Epithelial cell of esophagus (primary cell): ENCODE results near the gene HSPA5.
"Not testable (repeated sequence)": the region's sequence is repeated elsewhere in the genome, so short reads cannot be mapped to it uniquely, and the experiment has no call there.

Experiments
- DNase-seq: peaks from one replicate; pipeline ENCODE4 v3.0.0; 2010; ENCODE audit warnings: low read depth
- H3K4me3 ChIP-seq: 2 replicates; pipeline ENCODE4 v1.5.1; 2011; ENCODE audit warnings: mild to moderate bottlenecking, low read length, control low read depth
- CTCF ChIP-seq: IDR thresholded peaks from 2 replicates; pipeline ENCODE4 v1.5.1; 2011; ENCODE audit warnings: low read depth, mild to moderate bottlenecking, low read length, control low read depth, inconsistent platforms; ENCODE audit not compliant: insufficient read depth; ENCODE audit errors: missing control alignments

The HSPA5 gene

GRCh38 chr9:125241000-125241862 lies at the start of gene HSPA5:
HSPA5 (minus strand) TSS chr9:125241343; CDS start chr9:125241126, 217 bp downstream.
- peak; percentile 24 for TF ChIP-seq CTCF
- peak within 1 kb of the TSS; percentile 95 for H3K4me3 ChIP-seq
- peak; percentile 100 for DNase-seq

DNA sequence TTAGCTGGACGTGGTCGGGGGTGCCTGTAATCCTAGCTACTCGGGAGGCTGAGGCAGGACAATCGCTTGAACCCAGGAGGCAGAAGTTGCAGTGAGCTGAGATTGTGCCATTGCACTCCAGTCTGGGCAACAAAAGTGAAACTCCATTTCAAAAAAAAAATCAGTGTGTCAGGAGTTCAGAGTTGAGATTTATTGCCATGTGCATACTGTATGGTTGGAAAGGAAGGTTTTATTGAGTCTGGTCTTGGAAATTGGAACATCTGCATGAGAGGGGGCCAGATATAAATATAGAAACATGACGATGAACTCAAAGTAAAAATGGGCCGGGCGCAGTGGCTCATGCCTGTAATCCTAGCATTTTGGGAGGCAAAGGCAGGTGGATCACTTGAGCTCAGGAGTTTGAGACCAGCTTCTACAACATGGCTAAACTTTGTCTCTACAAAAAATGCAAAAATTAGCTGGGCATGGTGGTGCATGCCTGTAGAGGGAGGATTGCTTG lies 45.8 kb upstream of the HSPA5 start:
- not testable (repeated sequence) for H3K4me3 ChIP-seq, DNase-seq

GRCh38 chr9:125284855-125285254 lies 43.7 kb upstream of the HSPA5 start:
- no peak for DNase-seq
- no peak overlapping the region for H3K4me3 ChIP-seq
- no peak for TF ChIP-seq CTCF

- TF ChIP-seq CTCF: no peak
- DNase-seq: no peak
- H3K4me3 ChIP-seq: no peak overlapping the region
Observed at GRCh38 chr9:125280945-125281344, 39.8 kb upstream of the HSPA5 start.

GRCh38 chr9:125277411-125277810 lies 36.3 kb upstream of the HSPA5 start:
- no peak for TF ChIP-seq CTCF
- H3K4me3 ChIP-seq: no peak overlapping the region
- DNase-seq: no peak

DNA sequence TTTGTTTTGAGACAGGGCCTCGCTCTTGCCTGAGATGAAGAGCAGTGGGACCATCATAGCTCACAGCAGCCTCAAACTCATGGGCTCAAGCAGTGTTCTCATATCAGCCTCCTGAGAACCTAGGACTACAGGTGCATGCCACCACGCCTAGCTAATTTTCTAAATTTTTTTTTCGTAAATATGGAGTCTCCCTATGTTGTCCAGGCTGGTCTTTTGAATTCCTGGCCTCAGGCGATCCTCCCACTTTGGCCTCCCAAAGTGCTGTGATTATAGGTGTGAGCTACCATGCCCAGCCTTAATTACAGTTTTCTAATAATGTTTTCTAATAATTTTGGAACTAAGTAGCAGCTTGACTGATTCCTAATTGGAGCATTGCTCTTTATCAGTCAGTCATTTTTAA lies 35.6 kb upstream of the HSPA5 start:
- no peak overlapping the region for H3K4me3 ChIP-seq
- no peak for TF ChIP-seq CTCF
- no peak for DNase-seq

DNA sequence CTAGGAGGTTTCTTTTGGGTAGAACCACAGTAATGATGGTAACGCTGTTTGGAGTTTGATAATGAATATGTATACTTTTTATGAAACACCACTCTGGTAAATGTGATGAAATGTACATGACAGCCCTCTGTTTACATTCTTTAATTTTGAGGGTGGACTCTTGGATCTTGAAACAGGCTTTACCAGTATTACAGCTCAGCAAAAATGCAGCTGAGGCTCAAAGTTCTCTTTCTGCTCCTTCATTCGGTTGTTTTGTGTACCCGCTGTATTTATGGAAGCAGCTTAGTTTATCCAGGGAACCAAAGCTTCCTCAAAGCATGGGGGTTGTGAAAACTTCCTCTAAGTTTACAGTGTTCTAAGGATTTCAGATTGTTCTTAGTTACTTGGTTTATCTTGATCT lies 31.6 kb upstream of the HSPA5 start:
- peak; percentile 78 for DNase-seq
- H3K4me3 ChIP-seq: no peak overlapping the region

More for the DNA sequence above, 31.6 kb upstream of the HSPA5 start:
- TF ChIP-seq CTCF: no peak
